ENCODE data around the gene MAGEF1.

- TF ChIP-seq CTCF (IDR thresholded peaks at IDR 0.05) (no peak), EP300 (IDR thresholded peaks at IDR 0.05) (no peak)
Observed at GRCh38 chr3:184740509-184741258, 28.8 kb upstream of the MAGEF1 start.
